Neural progenitor cell (in vitro differentiated cells): ENCODE measurements around the gene LTO1. TPM values are rescaled to one million over a fixed set of nuclear protein-coding genes. Genes with fewer than 3 reads are reported as not detected.
A peak's percentile ranks its signal among the peaks of the same experiment; 100 is the strongest.

Experiments used
- DNase-seq: peaks from one replicate; pipeline ENCODE4 v3.0.0-alpha.2; 2016; ENCODE audit warnings: low spot score
- H2AFZ ChIP-seq: fragments of 200-600 bp; sonication (generic); replicated peaks from 2 replicates; pipeline ENCODE4 v1.6.1; 2016; ENCODE audit warnings: antibody characterized with exemption
- H3F3A ChIP-seq: fragments of 200-600 bp; sonication (generic); 2 replicates; pipeline ENCODE4 v1.6.1; 2016; ENCODE audit warnings: antibody characterized with exemption, low read depth
- H3K27ac ChIP-seq: fragments of 200-600 bp; sonication (generic); 2 replicates; pipeline ENCODE4 v1.5.1; 2016; ENCODE audit warnings: mild to moderate bottlenecking
- H3K27me3 ChIP-seq: fragments of 200-600 bp; sonication (generic); 2 replicates; pipeline ENCODE4 v1.6.1; 2016; ENCODE audit warnings: mild to moderate bottlenecking, moderate library complexity
- H3K36me3 ChIP-seq: fragments of 200-600 bp; sonication (generic); 2 replicates; pipeline ENCODE4 v1.5.1; 2016
- H3K4me1 ChIP-seq: fragments of 200-600 bp; sonication (generic); 2 replicates; pipeline ENCODE4 v1.6.1; 2016; ENCODE audit warnings: mixed run types
- H3K4me2 ChIP-seq: fragments of 200-600 bp; sonication (generic); 2 replicates; pipeline ENCODE4 v1.6.1; 2016
- H3K4me3 ChIP-seq: fragments of 200-600 bp; sonication (generic); 2 replicates; pipeline ENCODE4 v1.5.1; 2016
- H3K79me2 ChIP-seq: fragments of 200-600 bp; sonication (generic); 2 replicates; pipeline ENCODE4 v1.6.1; 2016; ENCODE audit warnings: low read depth
- H3K9ac ChIP-seq: fragments of 200-600 bp; sonication (generic); 2 replicates; pipeline ENCODE4 v1.6.1; 2016
- H3K9me3 ChIP-seq: fragments of 200-600 bp; sonication (generic); 2 replicates; pipeline ENCODE4 v1.5.1; 2016; ENCODE audit warnings: low read depth
- H4K20me1 ChIP-seq: fragments of 200-600 bp; sonication (generic); 2 replicates; pipeline ENCODE4 v1.6.1; 2016; ENCODE audit warnings: low read depth
- H3K27ac Mint-ChIP-seq: 3 replicates; pipeline ENCODE4 v1.8.0; 2021; ENCODE audit warnings: mixed read lengths
- H3K27me3 Mint-ChIP-seq: 2 replicates; pipeline ENCODE4 v1.8.0; 2022; ENCODE audit warnings: low read depth, mild to moderate bottlenecking, inconsistent platforms, moderate library complexity, mixed read lengths; ENCODE audit not compliant: insufficient read depth
- H3K36me3 Mint-ChIP-seq: 3 replicates; pipeline ENCODE4 v1.8.0; 2021; ENCODE audit warnings: mixed read lengths
- H3K4me1 Mint-ChIP-seq: 3 replicates; pipeline ENCODE4 v1.8.0; 2021; ENCODE audit warnings: mixed read lengths
- H3K4me3 Mint-ChIP-seq: 3 replicates; pipeline ENCODE4 v1.8.0; 2021; ENCODE audit warnings: mild to moderate bottlenecking, moderate library complexity, mixed read lengths
- H3K9me3 Mint-ChIP-seq: 3 replicates; pipeline ENCODE4 v1.8.0; 2020; ENCODE audit warnings: mixed read lengths
- EZH2 ChIP-seq: fragments of 200-600 bp; sonication (generic); IDR thresholded peaks from 2 replicates; pipeline ENCODE4 v1.6.1; 2017; ENCODE audit warnings: antibody characterized with exemption, mild to moderate bottlenecking, moderate library complexity
- EZH2phosphoT487 ChIP-seq: fragments of 200-600 bp; sonication (generic); IDR thresholded peaks from 2 replicates; pipeline ENCODE4 v1.6.1; 2017; ENCODE audit warnings: antibody characterized with exemption
- total RNA-seq: library from RNA; depleted of rRNA; stranded (reverse); fragments of >200 nt; gene quantifications from 2 replicates; pipeline ENCODE4 v1.2.3, GENCODE V29; 2015; ENCODE audit warnings: low replicate concordance
- TF ChIP-seq, protein P1 (sequence below): fragments of 200-600 bp; sonication (generic); IDR thresholded peaks from 2 replicates; pipeline ENCODE4 v1.5.1; 2017; ENCODE audit warnings: antibody characterized with exemption, mild to moderate bottlenecking

Gene LTO1
- total RNA-seq, 1 donor from 2014 or later = 11.9 TPM

DNA sequence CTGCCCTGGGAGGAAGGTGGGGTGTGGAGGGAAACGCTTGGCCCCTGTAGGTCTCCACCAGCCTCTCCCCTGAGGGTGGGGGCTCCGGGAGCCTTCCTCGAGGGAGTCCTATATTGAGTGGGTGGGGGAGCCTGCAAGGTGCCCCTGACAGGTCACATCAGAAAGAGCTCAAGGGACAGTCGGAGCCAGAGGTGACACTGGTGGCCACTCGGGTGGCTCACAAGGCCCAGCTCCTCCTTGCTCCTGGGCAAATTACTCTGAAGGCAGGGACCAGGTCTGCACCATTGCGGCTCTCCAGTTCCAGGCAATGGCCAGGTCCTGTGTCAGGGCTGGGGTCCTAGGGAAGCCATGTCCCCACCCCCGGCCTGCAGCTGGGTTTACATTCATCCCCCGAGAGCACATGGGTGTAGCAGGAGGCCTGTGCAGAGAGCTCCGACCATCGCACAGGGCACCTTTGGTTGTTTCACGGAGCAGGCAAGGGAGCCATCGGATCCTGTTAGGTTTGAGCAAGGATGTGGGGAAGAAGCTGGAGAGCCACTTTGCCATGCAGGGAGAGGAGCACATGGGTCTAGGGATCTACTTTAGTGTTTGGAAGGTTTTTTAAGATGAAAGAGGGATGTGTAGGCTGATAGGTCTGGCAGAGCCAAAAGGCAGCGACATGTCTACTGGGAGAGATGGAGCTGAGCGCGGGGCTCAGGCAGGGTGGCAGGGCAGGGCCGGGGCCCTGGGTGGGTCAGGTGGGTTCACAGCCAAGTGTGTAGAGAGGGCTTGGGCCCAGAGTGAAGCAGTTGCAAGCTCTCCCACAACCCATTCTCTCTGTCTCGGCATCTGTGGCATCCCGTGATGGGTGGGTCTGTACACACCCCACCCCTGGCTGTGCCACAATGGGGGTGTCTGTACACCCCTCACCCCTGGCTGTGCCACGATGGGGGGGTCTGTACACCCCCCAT lies 19.4 kb downstream of the LTO1 start:
- H3K4me3 ChIP-seq = no peak overlapping the region
- peaks cover 9% of the 10 kb centered on the region for H3K27me3 Mint-ChIP-seq
- no peaks in the 10 kb centered on the region for H3K79me2 ChIP-seq
- H3K4me3 Mint-ChIP-seq = no peak overlapping the region
- no peak overlapping the region for H3K9ac ChIP-seq
- no peak for DNase-seq
- H3K27me3 ChIP-seq = no peaks in the 10 kb centered on the region
- H3K9me3 ChIP-seq = no peaks in the 10 kb centered on the region
- H3K9me3 Mint-ChIP-seq = no peaks in the 10 kb centered on the region
- H3K27ac ChIP-seq = no peak overlapping the region
- H3K36me3 Mint-ChIP-seq = peaks cover 18% of the 10 kb centered on the region
- H3K27ac Mint-ChIP-seq = peak overlapping the region; percentile 95
- TF ChIP-seq EZH2phosphoT487 (no peak), EZH2 (no peak)
- TF ChIP-seq, protein P1, sequence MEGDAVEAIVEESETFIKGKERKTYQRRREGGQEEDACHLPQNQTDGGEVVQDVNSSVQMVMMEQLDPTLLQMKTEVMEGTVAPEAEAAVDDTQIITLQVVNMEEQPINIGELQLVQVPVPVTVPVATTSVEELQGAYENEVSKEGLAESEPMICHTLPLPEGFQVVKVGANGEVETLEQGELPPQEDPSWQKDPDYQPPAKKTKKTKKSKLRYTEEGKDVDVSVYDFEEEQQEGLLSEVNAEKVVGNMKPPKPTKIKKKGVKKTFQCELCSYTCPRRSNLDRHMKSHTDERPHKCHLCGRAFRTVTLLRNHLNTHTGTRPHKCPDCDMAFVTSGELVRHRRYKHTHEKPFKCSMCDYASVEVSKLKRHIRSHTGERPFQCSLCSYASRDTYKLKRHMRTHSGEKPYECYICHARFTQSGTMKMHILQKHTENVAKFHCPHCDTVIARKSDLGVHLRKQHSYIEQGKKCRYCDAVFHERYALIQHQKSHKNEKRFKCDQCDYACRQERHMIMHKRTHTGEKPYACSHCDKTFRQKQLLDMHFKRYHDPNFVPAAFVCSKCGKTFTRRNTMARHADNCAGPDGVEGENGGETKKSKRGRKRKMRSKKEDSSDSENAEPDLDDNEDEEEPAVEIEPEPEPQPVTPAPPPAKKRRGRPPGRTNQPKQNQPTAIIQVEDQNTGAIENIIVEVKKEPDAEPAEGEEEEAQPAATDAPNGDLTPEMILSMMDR = no peak
- H2AFZ ChIP-seq = no peak overlapping the region
- H3K36me3 ChIP-seq = no peaks in the 10 kb centered on the region
- peaks cover 23% of the 10 kb centered on the region for H3K4me1 ChIP-seq
- H3K4me1 Mint-ChIP-seq = peaks cover 54% of the 10 kb centered on the region
- H4K20me1 ChIP-seq = peaks cover 19% of the 10 kb centered on the region
- H3K4me2 ChIP-seq = no peak overlapping the region
- H3F3A ChIP-seq = peaks cover 47% of the 10 kb centered on the region

DNA sequence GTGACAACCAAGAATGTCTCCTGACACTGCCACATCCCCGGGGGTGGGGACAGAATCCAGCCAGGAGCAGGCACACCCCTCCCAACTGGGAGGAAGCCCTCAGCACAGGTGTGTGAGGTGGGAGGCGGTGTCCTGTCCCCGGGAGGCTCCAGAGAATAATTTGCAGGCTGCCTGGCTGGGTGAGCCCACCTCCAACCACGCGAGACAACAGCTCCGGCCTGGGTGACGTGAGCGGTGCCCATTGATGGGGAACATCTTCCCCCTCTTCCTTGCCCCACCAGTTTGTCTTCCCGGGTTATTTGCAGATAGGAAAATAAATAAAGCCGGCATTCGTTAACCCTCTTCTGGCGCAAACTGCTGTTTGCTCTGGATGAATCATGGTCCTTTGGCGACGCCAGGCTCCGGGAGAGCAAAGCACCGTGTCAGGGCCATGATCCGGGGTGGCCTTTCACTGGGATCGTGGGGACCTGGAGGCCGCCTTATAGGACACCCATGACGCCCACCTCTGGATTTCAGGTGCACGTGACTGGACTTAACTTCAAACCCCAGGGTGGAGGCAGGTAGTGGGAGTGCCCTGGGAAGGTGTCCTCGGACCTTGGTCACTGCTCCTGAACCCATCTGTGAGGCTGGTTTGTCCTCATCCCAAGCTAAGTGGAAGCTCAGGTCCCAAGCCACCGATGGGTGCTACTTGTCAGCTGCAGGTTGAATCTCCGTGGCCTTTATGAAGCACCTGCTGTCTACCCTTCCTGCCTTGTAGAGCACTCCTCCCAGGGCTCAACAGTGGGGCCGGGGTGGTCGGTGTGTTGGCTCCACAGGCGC lies 20.3 kb downstream of the LTO1 start:
- peaks cover 28% of the 10 kb centered on the region for H4K20me1 ChIP-seq
- H3K27me3 ChIP-seq = no peaks in the 10 kb centered on the region
- no peaks in the 10 kb centered on the region for H3K9me3 ChIP-seq
- no peak overlapping the region for H3K4me3 ChIP-seq
- no peak overlapping the region for H3K9ac ChIP-seq
- peaks cover 50% of the 10 kb centered on the region for H3K4me1 Mint-ChIP-seq
- TF ChIP-seq EZH2 (no peak), EZH2phosphoT487 (no peak)
- TF ChIP-seq, protein P1 = no peak
- no peaks in the 10 kb centered on the region for H3K79me2 ChIP-seq
- H3K4me3 Mint-ChIP-seq = no peak overlapping the region
- no peaks in the 10 kb centered on the region for H3K36me3 ChIP-seq
- peaks cover 46% of the 10 kb centered on the region for H3F3A ChIP-seq
- H3K36me3 Mint-ChIP-seq = peaks cover 16% of the 10 kb centered on the region
- peaks cover 9% of the 10 kb centered on the region for H3K27me3 Mint-ChIP-seq
- DNase-seq = no peak
- no peak overlapping the region for H3K27ac ChIP-seq
- H3K4me2 ChIP-seq = no peak overlapping the region
- H3K4me1 ChIP-seq = peaks cover 23% of the 10 kb centered on the region
- no peak overlapping the region for H2AFZ ChIP-seq
- H3K9me3 Mint-ChIP-seq = no peaks in the 10 kb centered on the region
- H3K27ac Mint-ChIP-seq = peak overlapping the region; percentile 50

DNA sequence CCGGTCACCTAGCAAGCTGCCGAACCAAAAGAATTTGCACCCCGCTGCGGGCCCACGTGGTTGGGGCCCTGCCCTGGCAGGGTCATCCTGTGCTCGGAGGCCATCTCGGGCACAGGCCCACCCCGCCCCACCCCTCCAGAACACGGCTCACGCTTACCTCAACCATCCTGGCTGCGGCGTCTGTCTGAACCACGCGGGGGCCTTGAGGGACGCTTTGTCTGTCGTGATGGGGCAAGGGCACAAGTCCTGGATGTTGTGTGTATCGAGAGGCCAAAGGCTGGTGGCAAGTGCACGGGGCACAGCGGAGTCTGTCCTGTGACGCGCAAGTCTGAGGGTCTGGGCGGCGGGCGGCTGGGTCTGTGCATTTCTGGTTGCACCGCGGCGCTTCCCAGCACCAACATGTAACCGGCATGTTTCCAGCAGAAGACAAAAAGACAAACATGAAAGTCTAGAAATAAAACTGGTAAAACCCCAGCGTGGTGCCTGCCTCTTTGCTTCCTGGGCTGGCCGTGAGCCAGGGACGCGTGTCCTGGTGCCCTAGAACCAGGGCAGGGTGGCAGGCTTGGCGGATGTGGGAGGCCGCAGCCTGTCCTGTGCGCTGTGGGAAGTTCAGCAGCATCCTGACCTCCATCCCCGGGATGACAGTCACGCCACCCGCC lies 21.0 kb downstream of the LTO1 start:
- Histone ChIP-seq H3K27me3 (no peaks in the 10 kb centered on the region), H3K36me3 (no peaks in the 10 kb centered on the region), H3K9ac (no peak overlapping the region), H3K4me3 (no peak overlapping the region), H3K27ac (no peak overlapping the region), H4K20me1 (peaks cover 35% of the 10 kb centered on the region), H3K9me3 (no peaks in the 10 kb centered on the region), H3K79me2 (no peaks in the 10 kb centered on the region), H3F3A (peaks cover 39% of the 10 kb centered on the region), H3K4me2 (no peak overlapping the region), H3K4me1 (peaks cover 20% of the 10 kb centered on the region), H2AFZ (no peak overlapping the region)
- Mint-ChIP-seq H3K27me3 (peaks cover 9% of the 10 kb centered on the region), H3K4me1 (peaks cover 45% of the 10 kb centered on the region), H3K27ac (no peak overlapping the region), H3K4me3 (no peak overlapping the region), H3K9me3 (no peaks in the 10 kb centered on the region), H3K36me3 (peaks cover 21% of the 10 kb centered on the region)
- TF ChIP-seq, protein P1 = no peak
- TF ChIP-seq EZH2phosphoT487 (no peak), EZH2 (no peak)
- no peak for DNase-seq
